ENCODE measurements around the gene RNFT1. TPM values are rescaled to one million over a fixed set of nuclear protein-coding genes. Genes with fewer than 3 reads are reported as not detected.

RNFT1 gene
- total RNA-seq, 1 donor from 2014 or later: 12.4 TPM

GRCh38 chr17:59916446-59916845, 48.1 kb downstream of the RNFT1 start:
- no peak for TF ChIP-seq CTCF (IDR thresholded peaks at IDR 0.05; ENCODE audit: borderline replicate concordance)
- Histone ChIP-seq H3K4me3 (no peak overlapping the region), H3K4me1 (no peaks in the 10 kb centered on the region), H3K36me3 (peaks cover 85% of the 10 kb centered on the region), H3K9me3 (replicated peaks) (no peaks in the 10 kb centered on the region), H3K27ac (replicated peaks) (no peak overlapping the region), H3K27me3 (ENCODE audit: low read depth) (no peaks in the 10 kb centered on the region)
- intact Hi-C loops (cut with micrococcal nuclease): no loop called here
- no peak for DNase-seq

DNA sequence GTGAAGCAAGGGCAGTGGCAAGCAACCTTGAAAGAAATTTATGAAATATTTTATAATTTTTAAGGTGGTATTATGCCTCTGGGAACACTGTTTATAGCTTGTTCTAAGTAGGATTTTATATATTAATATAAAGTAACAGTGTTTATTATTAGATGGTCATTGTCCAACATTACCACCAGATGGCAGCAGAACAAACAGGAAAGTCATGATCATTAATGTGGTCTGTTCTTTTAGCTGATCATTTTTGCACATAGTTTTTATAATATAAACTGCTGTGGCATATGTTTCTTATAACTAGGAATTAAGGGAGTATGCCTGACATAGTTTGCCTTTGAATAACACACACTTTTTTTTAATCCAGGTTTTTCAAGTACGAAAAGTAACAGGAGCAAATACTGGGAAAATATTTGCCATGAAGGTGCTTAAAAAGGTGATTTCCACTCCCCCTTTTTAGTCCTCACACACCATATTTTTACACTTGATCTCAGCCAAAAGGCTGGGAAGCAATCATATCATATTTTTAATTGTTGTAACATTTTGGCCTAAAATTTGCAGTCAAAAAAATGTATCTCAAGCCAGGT, 50.2 kb downstream of the RNFT1 start:
- no peak for DNase-seq
- Histone ChIP-seq H3K36me3 (peaks cover 87% of the 10 kb centered on the region), H3K9me3 (replicated peaks) (no peaks in the 10 kb centered on the region), H3K27ac (replicated peaks) (no peak overlapping the region), H3K4me3 (no peak overlapping the region), H3K4me1 (no peaks in the 10 kb centered on the region), H3K27me3 (ENCODE audit: low read depth) (no peaks in the 10 kb centered on the region)
- TF ChIP-seq CTCF (IDR thresholded peaks at IDR 0.05; ENCODE audit: borderline replicate concordance): peak; percentile 74
- intact Hi-C loops (cut with micrococcal nuclease): no loop called here

DNA sequence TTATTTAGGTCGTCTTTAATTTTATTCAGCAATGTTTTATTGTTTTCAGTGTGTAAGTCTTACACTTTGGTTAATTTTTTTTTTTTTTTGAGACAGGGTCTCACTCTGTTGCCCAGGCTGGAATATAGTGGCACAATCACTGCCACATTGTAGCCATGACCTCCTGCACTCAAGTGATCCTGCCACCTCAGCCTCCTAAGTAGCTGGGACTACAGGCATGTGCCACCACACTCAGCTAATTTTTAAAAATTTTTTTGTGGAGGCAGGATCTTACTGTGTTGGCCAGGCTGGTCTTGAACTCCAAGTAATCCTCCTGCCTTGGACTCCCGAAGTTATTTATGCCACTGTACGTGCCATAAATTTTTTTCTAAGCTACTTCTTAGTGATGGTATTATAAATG, 57.1 kb downstream of the RNFT1 start:
- Histone ChIP-seq H3K9me3 (replicated peaks) (no peaks in the 10 kb centered on the region), H3K4me1 (no peaks in the 10 kb centered on the region), H3K27me3 (ENCODE audit: low read depth) (no peaks in the 10 kb centered on the region), H3K36me3 (peaks cover 34% of the 10 kb centered on the region), H3K27ac (replicated peaks) (no peak overlapping the region), H3K4me3 (no peak overlapping the region)
- intact Hi-C loops (cut with micrococcal nuclease): no loop called here
- TF ChIP-seq CTCF (IDR thresholded peaks at IDR 0.05; ENCODE audit: borderline replicate concordance): no peak
- no peak for DNase-seq

- intact Hi-C loops (cut with micrococcal nuclease): no loop called here
- H3K4me1 ChIP-seq: peaks cover 11% of the 10 kb centered on the region
- H3K4me3 ChIP-seq: no peak overlapping the region
- H3K36me3 ChIP-seq: peaks cover 4% of the 10 kb centered on the region
- H3K27me3 ChIP-seq (ENCODE audit: low read depth): no peaks in the 10 kb centered on the region
- DNase-seq: no peak
- H3K9me3 ChIP-seq (replicated peaks): no peaks in the 10 kb centered on the region
- H3K27ac ChIP-seq (replicated peaks): no peak overlapping the region
- TF ChIP-seq CTCF (IDR thresholded peaks at IDR 0.05; ENCODE audit: borderline replicate concordance): no peak
Measured at GRCh38 chr17:59903455-59903854, 61.1 kb downstream of the RNFT1 start.

Other genes with a start within 250 kb of the RNFT1 start
- 7.8 TPM for gene TUBD1, start 71.8 kb downstream of the RNFT1 start, total RNA-seq
- 20.3 TPM for gene RPS6KB1, start 71.6 kb downstream of the RNFT1 start, total RNA-seq
- 13.0 TPM for gene HEATR6, start 114.2 kb upstream of the RNFT1 start, total RNA-seq
- 12.9 TPM for gene CA4, start 185.2 kb upstream of the RNFT1 start, total RNA-seq

Measured in left ventricle myocardium inferior (tissue), 1 donor.